HG02642 (cell line): ENCODE data around the gene SMIM5.

Experiments used
- ATAC-seq: cut with Tn5 transposase; IDR thresholded peaks from one replicate; pipeline ENCODE4 v1.9.1; 2021; ENCODE audit warnings: mild to moderate bottlenecking; ENCODE audit not compliant: unreplicated experiment, poor library complexity

SMIM5 gene

DNA sequence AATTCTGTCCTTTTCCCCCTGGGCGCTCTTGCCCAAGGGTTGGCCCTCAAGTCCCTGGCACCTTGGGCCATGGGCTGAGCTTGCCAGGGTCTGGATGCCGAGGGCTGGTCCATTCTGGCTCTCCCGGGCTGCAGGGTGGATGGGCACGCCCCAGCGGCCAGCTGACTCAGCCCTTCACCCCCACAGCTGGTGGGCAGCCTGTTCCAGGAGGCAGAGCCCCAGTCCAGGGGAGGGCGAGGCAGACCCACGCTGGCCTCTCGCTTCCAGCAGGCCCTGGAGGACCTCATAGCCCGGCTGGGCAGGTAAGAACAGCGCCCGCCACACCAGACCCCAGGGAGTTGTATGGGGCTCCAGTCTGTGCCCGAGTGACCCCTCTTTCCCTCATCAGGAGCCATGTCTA, 30.6 kb upstream of the SMIM5 start:
- ATAC-seq, result no peak

DNA sequence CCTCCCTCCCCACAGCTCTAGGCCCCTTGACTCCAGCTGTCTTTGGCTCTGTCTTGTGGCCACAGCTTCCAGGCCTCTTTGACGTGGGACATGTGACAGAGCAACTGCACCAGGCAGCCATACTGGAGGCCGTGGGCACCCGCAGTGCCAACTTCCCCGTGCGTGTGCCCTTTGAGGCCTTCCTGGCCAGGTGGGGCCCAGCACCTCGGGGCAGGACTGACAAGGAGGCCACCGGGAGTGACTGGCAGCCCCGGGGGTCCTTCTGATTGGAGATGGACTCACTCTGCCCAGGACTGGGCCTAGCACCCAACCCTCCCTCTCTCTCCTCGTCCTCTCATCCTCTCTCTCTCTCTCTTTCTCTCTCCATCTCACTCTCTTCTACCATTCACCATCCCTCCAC, 30.1 kb upstream of the SMIM5 start:
- no peak for ATAC-seq

DNA sequence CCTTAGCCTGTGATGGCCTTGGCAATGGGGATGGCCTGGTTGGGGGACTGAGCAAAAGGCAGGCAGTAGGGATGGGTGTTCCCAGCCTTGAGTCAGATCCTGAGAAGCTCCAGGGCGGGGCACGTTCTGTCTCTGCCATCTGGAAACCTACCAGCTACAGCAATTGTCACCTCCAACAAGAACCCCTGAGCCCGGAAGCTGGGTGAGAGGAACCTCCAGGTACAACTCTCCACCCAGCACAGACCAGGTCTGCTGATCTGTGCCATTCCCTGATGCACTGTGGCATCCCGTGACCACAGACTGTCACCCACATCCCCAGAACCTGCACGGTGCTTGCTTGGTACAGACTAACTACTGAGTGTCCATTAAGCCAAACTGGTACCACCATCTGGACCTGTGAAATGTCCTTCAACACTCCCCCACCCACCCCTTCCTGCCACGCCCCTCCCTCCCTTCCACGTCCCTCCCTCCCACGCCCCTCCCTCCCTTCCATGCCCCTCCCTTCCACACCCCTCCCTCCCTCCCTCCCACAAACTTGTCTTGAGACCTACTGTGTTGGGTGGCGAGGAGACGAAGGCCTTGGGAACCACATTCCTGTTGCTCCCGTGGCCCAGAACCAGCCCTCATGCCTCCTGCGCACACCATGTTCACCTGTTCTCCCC, 29.1 kb upstream of the SMIM5 start:
- no peak for ATAC-seq

DNA sequence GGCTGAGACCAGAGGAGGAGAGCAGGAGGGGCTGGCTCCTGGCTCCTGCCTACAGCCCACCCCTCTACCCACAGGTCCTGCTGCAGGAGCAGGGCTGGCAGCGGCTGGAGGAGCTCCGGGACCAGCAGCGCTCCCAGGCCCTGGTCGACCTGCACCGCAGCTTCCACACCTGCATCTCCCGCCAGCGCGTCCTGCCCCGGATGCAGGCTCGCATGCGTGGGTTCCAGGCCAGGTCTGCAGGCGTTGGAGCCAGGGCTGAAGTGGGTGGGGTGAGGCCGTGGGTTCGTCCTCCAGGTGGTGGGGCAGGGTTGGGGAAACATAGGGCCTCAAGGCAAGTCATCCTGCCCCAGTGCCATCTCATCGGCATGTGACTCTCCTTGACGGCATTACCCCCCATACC, 27.4 kb upstream of the SMIM5 start:
- ATAC-seq, result no peak

DNA sequence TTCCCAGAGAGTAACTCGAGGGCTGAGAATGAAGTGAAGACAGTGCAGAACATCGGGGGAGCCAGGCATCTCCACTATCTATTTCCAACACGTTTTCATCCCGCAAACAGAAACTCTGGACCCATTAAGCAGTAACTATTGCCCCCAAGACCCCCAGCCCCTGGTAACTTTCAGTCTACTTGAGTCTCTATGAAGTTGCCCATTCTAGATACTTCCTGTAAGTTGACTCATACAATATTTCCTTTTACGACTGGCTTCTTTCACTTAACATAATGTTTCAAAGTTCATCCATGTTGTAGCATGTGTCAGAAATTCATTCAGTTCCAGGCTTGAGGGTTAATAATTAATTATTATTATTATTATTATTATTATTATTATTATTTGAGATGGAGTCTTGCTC, 26.1 kb upstream of the SMIM5 start:
- no peak for ATAC-seq

DNA sequence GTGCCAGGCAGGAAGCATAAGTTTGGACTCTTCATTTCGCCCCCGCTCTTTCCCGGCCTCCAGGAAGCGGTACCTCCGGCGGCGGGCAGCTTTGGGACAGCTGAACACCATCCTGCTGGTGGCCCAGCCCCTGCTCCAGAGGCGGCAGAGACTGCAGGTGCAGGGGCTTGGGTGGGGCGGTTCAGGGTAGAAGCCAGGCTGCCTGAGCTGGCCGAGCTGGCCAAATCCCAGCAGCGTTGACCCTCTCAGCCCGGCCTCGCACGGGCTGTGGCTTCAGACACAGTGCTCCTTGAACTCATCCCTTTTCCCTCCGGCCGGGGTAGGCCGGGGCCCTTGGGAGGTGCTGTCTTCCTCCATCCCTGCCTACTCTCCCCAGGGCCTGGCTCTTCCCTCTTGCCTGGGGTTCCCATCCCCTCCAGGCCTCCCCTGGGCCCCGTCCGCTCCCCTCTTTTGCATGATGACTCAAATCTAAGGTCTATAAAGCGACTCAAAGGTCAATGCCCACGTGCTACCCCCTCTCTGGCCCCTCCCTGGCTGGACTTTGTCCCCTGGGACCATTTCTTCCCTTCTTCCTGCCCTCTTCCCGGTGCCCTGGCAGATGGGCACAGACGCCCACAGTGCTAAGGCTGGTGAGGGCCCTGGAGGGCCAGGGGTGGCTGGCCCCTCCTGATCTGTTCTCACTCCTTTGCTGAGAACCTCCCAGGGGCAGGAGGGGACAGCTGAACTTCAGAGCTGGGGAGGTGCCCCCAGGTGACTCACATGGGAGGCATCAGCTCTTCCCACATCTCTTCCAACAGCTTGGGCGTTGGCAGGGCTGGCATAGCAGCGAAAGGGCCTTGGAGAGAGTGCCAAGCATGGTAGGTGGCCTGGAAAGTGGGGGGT, 22.9 kb upstream of the SMIM5 start:
- no peak for ATAC-seq

DNA sequence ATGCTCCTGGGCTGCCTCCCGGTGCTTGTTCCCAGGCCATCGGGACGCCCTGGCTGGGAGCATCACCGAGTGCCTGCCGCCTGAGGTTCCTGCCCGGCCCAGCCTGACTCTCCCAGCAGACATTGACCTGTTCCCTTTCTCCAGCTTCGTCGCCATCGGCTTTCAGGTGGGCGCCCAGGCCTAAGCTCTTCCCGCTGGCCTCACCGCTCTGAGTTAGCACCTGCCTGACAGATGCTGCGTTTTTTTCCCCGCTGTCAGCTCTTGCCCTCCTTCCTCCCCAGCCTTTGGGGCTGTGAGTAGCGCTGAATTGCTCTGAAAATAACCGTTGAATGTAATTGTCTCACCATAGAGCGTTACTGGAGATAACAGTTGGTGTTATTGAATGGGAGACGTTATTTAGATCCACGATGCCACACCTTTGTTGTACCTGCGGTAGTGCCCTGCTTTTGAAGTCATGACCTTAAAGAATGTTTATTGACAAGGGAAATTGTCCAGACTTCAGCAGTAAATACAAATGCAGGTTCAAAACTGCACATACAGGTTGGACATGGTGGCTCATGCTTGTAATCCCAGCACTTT, 21.3 kb upstream of the SMIM5 start:
- no peak for ATAC-seq

DNA sequence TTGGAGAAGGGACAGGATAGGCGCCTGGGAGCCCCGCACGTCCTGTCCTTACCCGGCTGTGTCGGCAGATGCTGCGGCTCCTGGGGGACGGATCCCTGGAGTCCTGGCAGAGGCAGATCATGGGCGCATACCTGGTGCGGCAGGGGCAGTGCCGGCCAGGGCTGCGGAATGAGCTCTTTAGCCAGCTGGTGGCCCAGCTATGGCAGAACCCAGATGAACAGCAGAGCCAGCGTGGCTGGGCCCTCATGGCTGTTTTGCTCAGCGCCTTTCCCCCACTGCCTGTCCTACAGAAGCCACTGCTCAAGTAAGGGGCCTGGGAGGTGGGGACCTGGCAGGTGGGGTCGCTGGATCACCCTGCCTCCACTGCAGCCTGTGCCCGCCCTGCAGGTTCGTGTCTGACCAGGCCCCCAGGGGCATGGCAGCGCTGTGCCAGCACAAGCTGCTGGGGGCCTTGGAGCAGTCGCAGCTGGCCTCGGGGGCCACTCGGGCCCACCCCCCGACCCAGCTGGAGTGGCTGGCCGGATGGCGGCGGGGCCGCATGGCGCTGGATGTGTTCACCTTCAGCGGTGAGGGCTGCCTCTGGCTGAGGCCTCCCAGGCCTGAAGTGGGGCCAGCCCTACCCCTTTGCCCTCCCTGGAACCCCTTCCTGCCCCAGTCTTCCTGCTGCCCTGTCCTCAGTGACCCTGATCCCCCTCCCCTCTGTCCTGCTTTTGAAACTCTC, 20.2 kb upstream of the SMIM5 start:
- no peak for ATAC-seq

DNA sequence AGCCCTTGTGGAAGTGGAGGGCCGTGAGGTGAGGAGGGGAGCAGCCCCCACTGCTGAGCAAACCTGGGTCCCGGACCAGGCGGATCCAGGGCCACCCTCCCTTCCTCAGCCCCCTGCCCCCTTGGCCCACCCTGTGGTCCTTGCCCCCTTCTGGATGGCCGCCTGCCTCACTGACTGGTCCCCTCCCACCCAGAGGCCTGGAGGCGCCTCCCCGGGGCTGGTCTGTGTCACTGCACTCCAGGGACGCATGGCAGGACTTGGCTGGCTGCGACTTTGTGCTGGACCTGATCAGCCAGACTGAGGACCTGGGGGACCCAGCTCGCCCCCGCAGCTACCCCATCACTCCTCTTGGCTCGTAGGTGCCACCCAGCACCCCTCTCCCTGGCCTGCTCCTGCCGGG, 19.2 kb upstream of the SMIM5 start:
- no peak for ATAC-seq

DNA sequence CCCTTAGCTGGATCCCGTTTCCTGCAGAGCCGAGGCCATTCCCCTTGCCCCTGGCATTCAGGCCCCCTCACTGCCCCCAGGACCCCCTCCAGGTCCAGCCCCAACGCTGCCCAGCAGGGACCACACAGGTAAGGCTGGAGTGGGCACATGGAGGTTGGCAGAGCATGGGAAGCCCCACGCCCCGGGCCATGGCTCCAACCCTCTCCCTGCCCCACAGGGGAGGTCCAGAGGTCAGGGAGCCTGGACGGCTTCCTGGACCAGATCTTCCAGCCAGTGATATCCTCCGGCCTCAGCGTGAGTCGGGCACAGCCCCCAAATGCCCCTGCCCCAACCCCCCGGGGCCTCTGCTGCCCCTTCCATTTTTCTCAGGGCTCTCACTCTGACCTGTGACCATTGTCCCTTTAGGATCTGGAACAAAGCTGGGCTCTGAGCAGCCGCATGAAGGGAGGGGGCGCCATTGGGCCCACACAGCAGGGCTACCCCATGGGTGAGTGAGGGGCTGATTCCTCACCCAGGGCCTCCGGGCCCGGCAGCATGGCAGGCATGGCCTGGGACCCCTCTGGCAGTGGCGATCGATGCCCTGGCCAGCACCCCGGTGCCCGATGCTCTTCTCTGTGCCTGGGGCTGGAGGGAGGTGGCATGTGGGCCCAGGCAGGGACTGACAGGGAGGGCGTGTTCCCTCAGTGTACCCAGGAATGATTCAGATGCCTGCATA, 18.5 kb upstream of the SMIM5 start:
- no peak for ATAC-seq

DNA sequence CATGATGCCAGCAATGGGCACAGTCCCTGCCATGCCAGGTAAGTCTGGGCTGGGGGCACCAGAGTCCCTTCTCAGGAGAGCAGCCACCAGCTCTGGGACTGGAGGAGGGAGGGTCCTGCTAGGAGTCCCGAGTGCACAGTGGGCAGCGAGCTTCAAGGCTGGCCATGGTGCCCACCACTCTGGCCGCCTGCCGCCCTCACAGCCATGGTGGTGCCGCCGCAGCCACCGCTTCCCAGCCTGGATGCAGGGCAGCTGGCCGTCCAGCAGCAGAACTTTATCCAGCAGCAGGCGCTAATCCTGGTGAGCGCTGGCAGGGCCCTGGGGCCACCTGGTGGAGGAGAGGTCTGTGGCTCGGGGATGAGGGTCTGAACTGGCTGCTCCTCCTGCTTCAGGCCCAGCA, 17.9 kb upstream of the SMIM5 start:
- no peak for ATAC-seq

DNA sequence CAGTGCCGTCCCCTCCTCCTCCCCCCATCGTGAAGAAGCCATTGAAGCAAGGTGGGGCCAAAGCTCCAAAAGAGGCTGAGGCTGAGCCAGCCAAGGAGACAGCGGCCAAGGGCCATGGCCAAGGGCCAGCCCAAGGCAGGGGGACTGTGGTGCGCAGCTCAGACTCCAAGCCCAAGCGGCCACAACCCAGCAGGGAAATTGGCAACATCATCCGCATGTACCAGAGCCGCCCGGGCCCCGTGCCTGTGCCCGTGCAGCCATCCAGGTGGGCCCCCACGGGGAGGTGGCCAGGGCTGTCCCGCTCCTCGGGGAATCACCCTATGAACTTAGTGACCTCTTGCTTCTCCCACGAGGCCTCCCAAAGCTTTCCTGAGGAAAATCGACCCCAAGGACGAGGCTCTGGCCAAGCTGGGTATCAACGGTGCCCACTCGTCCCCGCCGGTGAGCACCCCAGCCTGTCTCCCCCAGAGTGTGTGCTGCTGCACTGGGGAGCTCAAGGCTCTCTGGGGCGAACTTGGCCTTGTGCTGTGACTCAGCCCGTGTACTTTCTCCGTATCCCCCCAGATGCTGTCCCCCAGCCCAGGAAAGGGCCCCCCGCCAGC, 16.6 kb upstream of the SMIM5 start:
- no peak for ATAC-seq

DNA sequence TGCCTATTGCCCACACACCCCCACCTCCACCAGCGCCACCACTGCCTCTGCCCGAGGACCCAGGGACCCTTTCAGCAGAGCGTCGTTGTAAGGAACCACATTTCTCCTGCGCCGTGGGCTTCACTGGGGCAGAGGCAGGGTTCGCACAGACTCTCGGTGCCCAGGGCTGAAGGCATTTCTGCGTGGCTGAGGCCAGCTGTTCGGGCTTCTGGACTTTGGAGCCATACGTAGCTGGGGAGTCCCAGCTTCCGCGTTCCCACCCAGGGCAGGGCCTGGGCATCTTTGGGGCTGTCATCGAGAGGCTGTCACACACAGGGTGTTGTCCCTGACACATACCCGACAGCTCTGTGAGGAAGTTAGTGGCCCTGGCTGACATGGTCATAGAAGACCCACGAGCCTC, 16.0 kb upstream of the SMIM5 start:
- no peak for ATAC-seq

DNA sequence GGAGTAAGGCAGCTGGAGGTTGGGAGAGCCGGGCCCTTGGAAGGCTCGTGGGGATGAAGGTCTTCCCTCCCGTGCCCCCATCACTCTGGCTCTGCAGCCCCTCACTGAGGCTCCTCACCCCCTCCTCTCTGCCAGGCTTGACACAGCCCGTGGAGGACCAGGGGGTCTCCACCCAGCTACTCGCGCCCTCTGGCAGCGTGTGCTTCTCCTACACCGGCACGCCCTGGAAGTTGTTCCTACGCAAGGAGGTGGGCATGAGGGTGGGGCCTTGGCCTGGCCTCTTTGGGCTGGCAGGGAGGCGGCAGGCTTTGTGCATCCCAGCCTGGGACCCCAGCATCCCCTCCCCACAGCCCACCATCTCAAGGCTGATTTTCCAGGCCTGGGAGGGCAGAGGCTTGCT, 15.6 kb upstream of the SMIM5 start:
- no peak for ATAC-seq

DNA sequence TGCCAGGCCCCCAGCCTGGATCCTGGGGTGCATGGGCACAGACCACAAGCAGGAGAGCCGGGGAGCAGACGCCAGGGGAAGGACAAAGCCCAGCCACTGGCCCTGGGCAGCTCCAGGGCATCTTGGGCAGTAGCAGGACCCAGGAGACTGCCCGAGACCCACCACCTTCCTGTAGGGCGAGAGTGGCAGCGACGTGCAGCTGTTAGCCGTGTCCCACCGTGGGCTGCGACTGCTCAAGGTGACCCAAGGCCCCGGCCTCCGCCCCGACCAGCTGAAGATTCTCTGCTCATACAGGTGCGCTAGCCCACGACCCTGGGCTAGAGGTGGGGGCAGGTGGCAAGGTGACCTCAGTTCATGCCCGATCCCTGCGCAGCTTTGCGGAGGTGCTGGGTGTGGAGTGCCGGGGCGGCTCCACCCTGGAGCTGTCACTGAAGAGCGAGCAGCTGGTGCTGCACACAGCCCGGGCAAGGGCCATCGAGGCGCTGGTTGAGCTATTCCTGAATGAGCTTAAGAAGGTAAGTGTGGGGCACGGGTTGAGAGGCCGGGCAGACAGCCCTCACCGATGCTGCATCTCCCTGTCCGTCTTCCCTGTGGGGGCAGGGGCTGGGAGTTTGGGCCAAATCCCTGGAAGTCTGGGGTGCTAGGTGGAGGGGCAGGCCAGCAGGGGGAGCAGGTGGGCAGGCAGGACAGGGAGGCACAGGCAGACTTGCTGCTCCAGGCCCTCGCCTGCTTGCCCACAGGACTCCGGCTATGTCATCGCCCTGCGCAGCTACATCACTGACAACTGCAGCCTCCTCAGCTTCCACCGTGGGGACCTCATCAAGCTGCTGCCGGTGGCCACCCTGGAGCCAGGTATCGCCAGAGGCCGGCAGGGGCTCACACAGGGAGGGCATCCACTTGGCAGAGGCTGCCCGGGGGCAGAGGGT, 13.5 kb upstream of the SMIM5 start:
- no peak for ATAC-seq

DNA sequence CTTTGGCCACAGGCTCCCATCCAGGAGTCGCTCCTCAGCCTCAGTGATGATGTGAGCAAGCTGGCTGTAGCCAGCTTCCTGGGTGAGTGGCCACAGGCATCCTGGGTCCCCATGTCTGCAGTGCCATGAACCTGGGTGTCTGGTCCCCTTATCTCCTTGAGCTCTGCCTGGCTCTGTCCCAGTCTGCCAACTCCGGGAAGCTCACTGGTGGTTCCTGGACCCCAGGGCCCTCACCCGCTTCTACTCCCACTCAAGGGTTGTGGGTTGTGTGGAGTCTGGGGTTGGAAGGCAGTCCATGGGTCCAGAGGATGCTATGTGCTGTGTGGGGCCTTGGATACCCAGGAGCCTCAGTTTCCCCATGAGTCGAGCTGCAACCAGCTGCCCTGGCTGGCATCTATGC, 11.7 kb upstream of the SMIM5 start:
- ATAC-seq, result no peak

DNA sequence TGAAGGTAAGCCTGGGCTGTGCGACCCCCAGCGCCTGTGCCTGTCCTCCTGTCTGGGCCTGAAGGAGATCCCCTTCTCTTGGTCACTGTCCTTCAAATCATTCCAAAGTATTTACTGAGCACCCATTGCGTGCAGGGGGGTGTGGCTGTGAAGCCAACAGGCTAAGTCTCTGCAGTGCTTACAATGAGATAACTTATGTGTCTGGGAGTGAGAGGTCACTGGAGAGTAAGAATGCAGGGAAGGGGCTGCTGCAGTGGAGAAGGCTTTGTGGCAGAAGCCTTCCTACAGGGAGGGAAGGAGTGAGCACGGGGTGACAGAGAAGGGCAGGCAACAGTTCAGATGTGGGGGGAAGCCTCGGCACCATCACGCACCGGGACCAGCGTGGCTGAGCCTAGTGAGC, 11.2 kb upstream of the SMIM5 start:
- ATAC-seq, result no peak

DNA sequence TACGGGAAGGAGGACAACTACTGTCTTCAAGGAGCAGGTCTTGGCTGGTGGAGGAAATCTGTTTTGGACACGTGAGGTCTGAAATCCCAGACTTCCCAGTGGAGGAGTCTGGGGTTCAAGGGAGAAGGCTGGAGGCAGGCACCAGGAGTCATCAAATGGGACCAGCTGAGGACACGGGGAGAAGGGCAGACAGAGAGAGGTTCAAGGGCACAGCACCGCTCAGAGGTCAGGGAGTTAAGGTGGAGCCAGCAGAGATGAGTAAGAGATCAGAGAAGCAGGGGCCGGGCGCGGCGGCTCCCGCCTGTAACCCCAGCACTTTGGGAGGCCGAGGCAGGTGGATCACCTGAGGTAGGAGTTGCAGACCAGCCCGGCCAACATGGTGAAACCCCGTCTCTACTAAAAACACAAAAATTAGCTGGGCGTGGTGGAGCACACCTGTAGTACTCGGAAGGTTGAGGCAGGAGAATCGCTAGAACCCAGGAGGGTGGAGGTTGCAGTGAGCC, 10.4 kb upstream of the SMIM5 start:
- no peak for ATAC-seq

DNA sequence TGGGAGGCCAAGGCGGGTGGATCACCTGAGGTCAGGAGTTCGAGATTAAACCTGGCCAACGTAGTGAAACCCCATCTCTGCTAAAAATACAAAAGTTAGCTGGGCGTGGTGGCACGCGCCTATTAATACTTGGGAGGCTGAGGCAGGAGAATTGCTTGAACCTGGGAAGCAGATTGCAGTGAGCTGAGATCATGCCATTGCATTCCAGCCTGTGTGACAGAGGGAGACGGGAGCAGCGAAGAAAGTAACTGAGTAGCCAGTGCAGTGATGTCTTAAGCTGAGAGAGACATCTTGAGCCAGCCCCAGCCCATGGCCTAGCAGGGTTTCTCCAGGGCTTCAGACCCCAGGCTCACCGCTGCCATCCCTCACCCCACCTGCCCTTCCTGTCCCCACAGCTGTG, 9.8 kb upstream of the SMIM5 start:
- no peak for ATAC-seq
